Activated T-cell treated with anti-CD3 and anti-CD28 coated beads for 4 hours (primary cell): ENCODE data around the gene REST.
"Not testable (repeated sequence)": the region's sequence is repeated elsewhere in the genome, so short reads cannot be mapped to it uniquely, and the experiment has no call there.

Experiments
- DNase-seq: peaks from one replicate; pipeline ENCODE4 v3.0.0-alpha.2; 2020

The REST gene

GRCh38 chr4:56907489-56908205, at the start of gene REST:
Gene REST, plus strand, starts transcription at chr4:56907900. Its CDS starts 2,739 bp downstream, at chr4:56910639.
- DNase-seq: peak; percentile 76

DNA sequence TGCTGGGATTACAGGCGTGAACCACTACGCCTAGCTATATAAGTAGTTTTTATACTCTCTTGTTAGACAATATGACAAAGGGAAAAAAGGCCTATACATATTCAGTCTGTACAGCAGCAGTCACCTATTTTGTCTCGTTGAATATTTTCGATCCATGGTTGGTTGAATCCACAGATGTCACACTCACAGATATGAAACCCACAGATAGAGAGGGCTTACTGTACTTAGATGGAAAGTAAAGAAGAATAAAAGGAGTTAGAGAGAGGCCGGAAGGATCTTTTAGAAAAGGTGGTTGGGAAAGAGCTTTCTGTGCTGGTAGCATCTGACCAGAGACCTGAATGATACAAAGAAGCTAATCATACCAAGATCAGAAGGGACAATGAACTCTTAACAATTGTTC, 47.9 kb upstream of the REST start:
- DNase-seq: no peak

GRCh38 chr4:56860781-56861180, 46.9 kb upstream of the REST start:
- DNase-seq: no peak

DNA sequence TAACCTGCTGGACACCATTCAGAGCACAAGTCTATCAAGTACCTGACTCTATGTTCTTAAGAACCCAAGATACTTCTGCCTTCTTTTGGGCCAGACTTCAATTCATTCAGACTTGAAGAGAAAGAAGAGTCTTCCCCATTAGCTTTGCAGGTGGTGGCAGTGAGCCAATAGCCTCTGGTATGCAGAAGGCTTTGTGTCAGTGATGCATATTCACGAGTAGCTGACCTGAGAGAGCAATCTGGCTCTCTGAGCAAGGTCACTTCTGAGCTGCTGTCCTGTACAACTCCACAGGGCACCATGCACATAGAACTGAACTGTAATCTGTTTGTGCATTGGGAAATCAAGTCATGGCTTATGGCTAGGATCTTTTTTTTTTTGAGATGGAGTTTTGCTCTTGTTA, 46.3 kb upstream of the REST start:
- no peak for DNase-seq

GRCh38 chr4:56863441-56864139, 44.1 kb upstream of the REST start:
- no peak for DNase-seq

DNA sequence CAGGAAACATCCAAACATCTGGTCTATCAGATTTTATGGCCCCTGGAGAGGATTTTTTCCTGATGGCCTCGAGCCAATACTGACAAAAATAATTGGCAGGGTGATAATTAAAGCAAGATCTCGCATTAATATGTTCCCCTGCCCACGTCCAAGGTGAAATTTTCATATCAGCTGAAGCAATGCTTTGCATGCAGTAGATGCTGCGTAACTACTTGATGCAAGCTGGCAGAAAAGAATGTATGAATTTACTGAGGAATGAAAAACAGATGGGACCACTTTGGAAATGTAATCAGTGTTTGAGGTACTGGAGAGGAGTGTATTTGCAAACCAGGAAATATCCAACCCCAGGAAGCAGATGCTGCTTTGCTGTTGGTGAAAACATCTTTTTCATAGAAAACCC, 36.8 kb upstream of the REST start:
- DNase-seq: no peak

- no peak for DNase-seq
Observed at GRCh38 chr4:56871371-56871866, 36.3 kb upstream of the REST start.

GRCh38 chr4:56874166-56874565, 33.5 kb upstream of the REST start:
- no peak for DNase-seq

- DNase-seq: no peak
Observed at GRCh38 chr4:56874923-56875322, 32.8 kb upstream of the REST start.

- DNase-seq: no peak
Observed at GRCh38 chr4:56876264-56876663, 31.4 kb upstream of the REST start.

GRCh38 chr4:56879996-56880395, 27.7 kb upstream of the REST start:
- no peak for DNase-seq

DNA sequence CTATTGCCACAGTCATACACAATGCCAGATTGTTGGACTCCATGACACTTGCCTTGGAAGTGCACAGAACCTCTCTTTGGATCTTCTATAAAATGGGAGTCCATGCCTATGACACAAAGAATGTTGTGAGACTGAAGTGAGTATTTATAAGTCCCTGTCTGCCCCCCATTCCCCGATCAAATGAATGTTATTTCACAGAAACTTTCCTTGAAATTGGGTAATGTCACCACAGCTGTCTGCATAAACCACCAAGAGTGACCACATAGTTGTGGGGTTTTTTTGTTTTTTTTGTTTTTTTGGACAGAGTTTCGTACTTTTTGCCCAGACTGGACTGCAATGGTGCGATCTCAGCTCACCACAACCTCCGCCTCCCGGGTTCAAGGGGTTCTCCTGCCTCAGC, 27.1 kb upstream of the REST start:
- DNase-seq: no peak

DNA sequence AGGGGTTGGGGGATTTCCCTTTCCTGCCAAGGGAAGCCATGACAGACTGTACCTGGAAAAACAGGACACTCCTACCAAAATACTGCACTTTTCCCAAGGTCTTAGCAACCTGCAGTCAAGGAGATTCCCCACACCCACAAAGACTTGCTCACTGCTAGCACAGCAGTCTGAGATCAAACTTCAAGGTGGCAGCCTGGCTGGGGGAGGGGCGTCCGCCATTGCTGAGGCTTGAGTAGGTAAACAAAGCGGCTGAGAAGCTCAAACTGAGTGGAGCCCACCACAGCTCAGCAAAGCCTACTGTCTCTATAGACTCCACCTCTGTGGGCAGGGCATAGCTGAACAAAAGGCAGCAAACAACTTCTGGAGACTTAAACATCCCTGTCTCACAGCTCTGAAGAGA, 23.2 kb upstream of the REST start:
- not testable (repeated sequence) for DNase-seq

DNA sequence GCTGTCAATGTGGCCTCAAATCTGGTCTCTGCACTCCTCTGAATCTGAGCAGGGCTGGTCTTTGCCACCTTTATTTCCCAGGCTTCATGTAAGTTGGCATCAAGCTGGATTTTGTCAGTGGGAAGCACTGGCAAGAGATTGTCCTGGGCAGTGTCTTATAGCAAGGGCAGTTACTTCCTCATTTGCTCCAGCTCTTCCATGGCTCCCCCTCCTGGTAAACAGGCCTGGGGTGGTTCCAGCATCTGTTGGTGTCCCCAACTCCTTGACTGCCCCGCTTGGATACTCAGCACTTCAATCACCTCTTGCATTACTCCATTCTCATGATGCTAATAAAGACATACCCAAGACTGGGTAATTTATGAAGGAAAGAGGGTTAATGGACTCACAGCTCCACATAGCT, 15.0 kb upstream of the REST start:
- no peak for DNase-seq

- not testable (repeated sequence) for DNase-seq
Observed at GRCh38 chr4:56897842-56898241, 9.9 kb upstream of the REST start.

DNA sequence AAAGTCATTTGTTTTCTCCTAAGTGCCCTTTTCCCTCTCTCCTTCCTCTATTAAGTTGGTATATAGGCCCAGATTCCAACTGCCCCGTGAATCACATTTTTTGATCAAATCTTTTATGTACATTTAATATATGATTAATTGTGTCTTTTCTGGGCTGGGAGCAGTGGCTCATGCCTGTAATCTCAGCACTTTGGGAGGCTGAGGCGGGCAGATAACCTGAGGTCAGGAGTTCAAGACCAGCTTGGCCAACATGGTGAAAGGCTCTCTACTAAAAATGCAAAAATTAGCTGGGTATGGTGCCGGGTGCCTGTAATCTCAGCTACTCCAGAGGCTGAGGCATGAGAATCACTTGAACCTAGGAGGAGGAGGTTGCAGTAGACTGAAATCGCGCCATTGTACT, 7.5 kb upstream of the REST start:
- DNase-seq: not testable (repeated sequence)

GRCh38 chr4:56902703-56903102, 5.0 kb upstream of the REST start:
- no peak for DNase-seq

DNA sequence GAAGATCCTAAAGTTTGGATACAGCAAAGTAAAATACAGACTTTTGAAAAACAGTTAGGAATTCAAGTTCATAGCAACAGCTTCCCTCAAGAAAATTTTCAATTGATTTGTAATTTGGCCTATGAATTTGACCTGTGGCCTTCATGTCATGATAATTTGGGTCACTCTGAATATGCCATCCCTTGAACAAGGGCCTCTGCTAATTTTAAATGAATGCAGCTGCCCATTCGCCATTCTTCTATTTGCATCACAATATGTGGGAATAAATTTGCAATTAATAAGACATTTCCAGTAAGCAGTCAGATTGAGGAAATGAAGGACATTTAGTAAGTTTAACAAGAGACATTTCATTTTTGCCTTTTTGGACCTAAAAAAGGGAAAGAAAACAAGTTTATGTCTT, 1.9 kb upstream of the REST start:
- no peak for DNase-seq

DNA sequence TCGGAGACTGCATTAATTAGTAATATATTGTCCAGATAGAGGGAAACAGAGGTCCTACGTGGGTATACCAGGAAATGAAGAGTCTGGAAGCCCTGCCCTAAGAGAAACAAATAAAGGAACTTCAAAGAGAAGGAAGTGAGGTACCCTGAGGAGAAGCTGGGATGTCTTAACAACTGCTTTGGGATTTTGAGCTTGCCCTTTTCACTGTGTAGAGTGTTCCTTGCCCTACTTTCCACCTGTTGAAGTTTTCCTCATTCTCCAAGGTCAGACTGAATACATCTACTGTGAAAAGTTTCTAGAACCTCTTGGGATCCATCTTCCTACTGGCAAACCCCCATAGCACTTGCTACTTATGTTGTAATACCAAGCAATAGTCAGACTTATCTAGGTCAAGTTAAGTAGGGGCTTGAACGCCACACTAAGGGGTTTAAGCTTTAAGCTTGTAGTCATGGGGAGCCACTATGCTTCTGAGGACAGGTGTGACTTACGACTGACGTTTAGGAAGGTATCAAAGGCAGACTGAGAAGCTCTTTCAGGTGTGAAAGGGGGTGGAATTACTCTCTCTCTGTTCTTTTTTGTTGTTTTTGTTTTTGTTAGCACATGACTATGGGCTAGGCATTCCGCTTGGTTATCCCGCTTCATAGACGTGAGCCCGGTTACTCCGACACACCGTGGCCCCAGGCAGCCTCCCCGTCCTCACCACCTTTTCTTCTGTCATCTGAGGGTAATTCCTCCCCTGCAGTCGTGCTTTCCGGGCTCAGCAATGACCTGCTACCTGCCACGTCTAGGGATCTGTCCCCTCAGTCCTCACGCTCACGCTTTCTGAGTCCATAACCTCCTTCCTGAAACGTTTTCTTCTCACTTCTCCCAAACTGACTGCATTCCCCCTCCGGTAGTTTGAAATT, 959 bp upstream of the REST start:
- DNase-seq: no peak

GRCh38 chr4:56908206-56909085, 746 bp downstream of the REST start:
- DNase-seq: peak; percentile 55

GRCh38 chr4:56909086-56909894, 1.6 kb downstream of the REST start:
- peak; percentile 28 for DNase-seq
